HEK293 (cell line): Measurements from ENCODE around the gene KCNH5.

ENCODE experiments used
- CTCF ChIA-PET: fragments of 350-600 bp; formaldehyde crosslinking; extraction: SDS; loops from one replicate; lab custom pipeline; 2021; ENCODE audit warnings: antibody characterized with exemption; lab: Yijun Ruan, JAX
- POLR2A ChIA-PET: fragments of 300-600 bp; formaldehyde crosslinking; extraction: SDS; loops from one replicate; lab custom pipeline; 2020; ENCODE audit warnings: antibody characterized with exemption, inconsistent platforms; lab: Yijun Ruan, JAX
- H3K27ac ChIP-seq: fragments of 200-500 bp; sonication (Bioruptor generic); 2 replicates; pipeline ENCODE4 v1.5.1; 2014; ENCODE audit warnings: low read depth, low read length, control low read depth, inconsistent platforms; ENCODE audit errors: extremely low read depth
- H3K36me3 ChIP-seq, 2 experiments: fragments of 200-500 bp in 1 of 2; sonication (Bioruptor generic) in 1 of 2; 1 replicate in 1 of 2; 2 replicates in 1 of 2; pipeline ENCODE4 v1.5.1; 2014 to 2017; ENCODE audit warnings: inconsistent platforms in 2 of 2, low read length in 2 of 2; ENCODE audit not compliant: control insufficient read depth in 2 of 2, insufficient read depth in 1 of 2
- H3K4me1 ChIP-seq: fragments of 200-500 bp; sonication (Bioruptor generic); 2 replicates; pipeline ENCODE4 v1.5.1; 2014; ENCODE audit warnings: mild to moderate bottlenecking, low read length, inconsistent platforms; ENCODE audit not compliant: control insufficient read depth, insufficient read depth
- H3K4me3 ChIP-seq: 2 replicates; pipeline ENCODE4 v1.5.1; 2011; ENCODE audit warnings: low read depth, mild to moderate bottlenecking, control low read depth, low read length, moderate library complexity
- H3K9me3 ChIP-seq: fragments of 200-500 bp; sonication (Bioruptor generic); 2 replicates; pipeline ENCODE4 v1.5.1; 2014; ENCODE audit warnings: low read depth, low read length, inconsistent platforms; ENCODE audit not compliant: control insufficient read depth, insufficient read depth
- GLIS1 ChIP-seq: fragments of 450-650 bp; formaldehyde crosslinking; IDR thresholded peaks from 2 replicates; pipeline ENCODE4 v1.5.1; 2016; ENCODE audit warnings: missing biosample characterization, missing genetic modification characterization
- PRDM6 ChIP-seq: fragments of 450-650 bp; formaldehyde crosslinking; IDR thresholded peaks from 2 replicates; pipeline ENCODE4 v1.5.1; 2017; ENCODE audit warnings: missing biosample characterization, missing genetic modification characterization
- SP3 ChIP-seq: fragments of 450-650 bp; formaldehyde crosslinking; IDR thresholded peaks from 2 replicates; pipeline ENCODE4 v1.5.1; 2016; ENCODE audit warnings: missing biosample characterization, missing genetic modification characterization
- TRIM28 ChIP-seq: IDR thresholded peaks from 2 replicates; pipeline ENCODE4 v1.6.1; 2011; ENCODE audit warnings: low read length, control low read depth, borderline replicate concordance
- TSHZ1 ChIP-seq: fragments of 450-650 bp; formaldehyde crosslinking; IDR thresholded peaks from 2 replicates; pipeline ENCODE4 v1.5.1; 2016; ENCODE audit warnings: missing biosample characterization, missing genetic modification characterization, borderline replicate concordance
- ZFHX2 ChIP-seq: fragments of 450-650 bp; formaldehyde crosslinking; conservative IDR thresholded peaks from 2 replicates; pipeline ENCODE4 v1.5.1; 2016; ENCODE audit warnings: missing biosample characterization, missing genetic modification characterization
- ZFP69B ChIP-seq: fragments of 450-650 bp; formaldehyde crosslinking; IDR thresholded peaks from 2 replicates; pipeline ENCODE4 v1.5.1; 2016; ENCODE audit warnings: missing biosample characterization, missing genetic modification characterization
- ZNF114 ChIP-seq: fragments of 450-650 bp; formaldehyde crosslinking; IDR thresholded peaks from 2 replicates; pipeline ENCODE4 v1.5.0; 2017; ENCODE audit warnings: missing biosample characterization, missing genetic modification characterization
- ZNF16 ChIP-seq: fragments of 450-650 bp; formaldehyde crosslinking; IDR thresholded peaks from 2 replicates; pipeline ENCODE4 v1.5.1; 2016; ENCODE audit warnings: low read depth, missing biosample characterization, missing genetic modification characterization
- ZNF202 ChIP-seq: fragments of 450-650 bp; formaldehyde crosslinking; IDR thresholded peaks from 2 replicates; pipeline ENCODE4 v1.5.1; 2016; ENCODE audit warnings: missing biosample characterization, missing genetic modification characterization, borderline replicate concordance
- ZNF223 ChIP-seq: fragments of 450-650 bp; formaldehyde crosslinking; IDR thresholded peaks from 2 replicates; pipeline ENCODE4 v1.5.1; 2016; ENCODE audit warnings: missing biosample characterization, missing genetic modification characterization
- ZNF311 ChIP-seq: fragments of 450-650 bp; formaldehyde crosslinking; IDR thresholded peaks from 2 replicates; pipeline ENCODE4 v1.5.1; 2017; ENCODE audit warnings: missing biosample characterization, missing genetic modification characterization, borderline replicate concordance
- ZNF366 ChIP-seq: fragments of 450-650 bp; formaldehyde crosslinking; conservative IDR thresholded peaks from 2 replicates; pipeline ENCODE4 v1.5.1; 2016; ENCODE audit warnings: missing biosample characterization, missing genetic modification characterization
- ZNF514 ChIP-seq: fragments of 450-650 bp; formaldehyde crosslinking; IDR thresholded peaks from 2 replicates; pipeline ENCODE4 v1.5.1; 2016; ENCODE audit warnings: missing biosample characterization, missing genetic modification characterization
- ZNF549 ChIP-seq: fragments of 450-650 bp; IDR thresholded peaks from 2 replicates; pipeline ENCODE4 v1.5.1; 2018; ENCODE audit warnings: missing biosample characterization, missing genetic modification characterization, mild to moderate bottlenecking, inconsistent platforms, moderate library complexity
- ZNF558 ChIP-seq: fragments of 450-650 bp; formaldehyde crosslinking; IDR thresholded peaks from 2 replicates; pipeline ENCODE4 v1.5.1; 2016; ENCODE audit warnings: missing biosample characterization, missing genetic modification characterization
- ZNF560 ChIP-seq: fragments of 450-650 bp; formaldehyde crosslinking; IDR thresholded peaks from 2 replicates; pipeline ENCODE4 v1.5.1; 2017; ENCODE audit warnings: missing biosample characterization, missing genetic modification characterization, borderline replicate concordance
- ZNF585B ChIP-seq: fragments of 450-650 bp; formaldehyde crosslinking; IDR thresholded peaks from 2 replicates; pipeline ENCODE4 v1.5.1; 2016; ENCODE audit warnings: missing biosample characterization, missing genetic modification characterization
- ZNF623 ChIP-seq: fragments of 450-650 bp; formaldehyde crosslinking; IDR thresholded peaks from 2 replicates; pipeline ENCODE4 v1.5.1; 2016; ENCODE audit warnings: missing biosample characterization, missing genetic modification characterization
- ZNF701 ChIP-seq: fragments of 450-650 bp; formaldehyde crosslinking; IDR thresholded peaks from 2 replicates; pipeline ENCODE4 v1.5.1; 2016; ENCODE audit warnings: missing biosample characterization, missing genetic modification characterization
- ZSCAN23 ChIP-seq: fragments of 450-650 bp; formaldehyde crosslinking; IDR thresholded peaks from 2 replicates; pipeline ENCODE4 v1.5.1; 2016; ENCODE audit warnings: missing biosample characterization, missing genetic modification characterization
- TF ChIP-seq, protein P1 (sequence below): fragments of 450-650 bp; IDR thresholded peaks from 2 replicates; pipeline ENCODE4 v1.5.1; 2018; ENCODE audit warnings: missing biosample characterization, missing genetic modification characterization
- TF ChIP-seq, protein P2 (sequence below): fragments of 450-650 bp; formaldehyde crosslinking; IDR thresholded peaks from 2 replicates; pipeline ENCODE4 v1.5.1; 2016; ENCODE audit warnings: missing biosample characterization, missing genetic modification characterization
- TF ChIP-seq, protein P3 (sequence below): sonication (generic); formaldehyde crosslinking; IDR thresholded peaks from 2 replicates; pipeline ENCODE4 v1.8.1; 2022; ENCODE audit warnings: mild to moderate bottlenecking, moderate library complexity, missing genetic modification reagents
- TF ChIP-seq, protein P4 (sequence below): fragments of 450-650 bp; formaldehyde crosslinking; IDR thresholded peaks from 2 replicates; pipeline ENCODE4 v1.5.1; 2017; ENCODE audit warnings: missing biosample characterization, missing genetic modification characterization

The KCNH5 gene

DNA sequence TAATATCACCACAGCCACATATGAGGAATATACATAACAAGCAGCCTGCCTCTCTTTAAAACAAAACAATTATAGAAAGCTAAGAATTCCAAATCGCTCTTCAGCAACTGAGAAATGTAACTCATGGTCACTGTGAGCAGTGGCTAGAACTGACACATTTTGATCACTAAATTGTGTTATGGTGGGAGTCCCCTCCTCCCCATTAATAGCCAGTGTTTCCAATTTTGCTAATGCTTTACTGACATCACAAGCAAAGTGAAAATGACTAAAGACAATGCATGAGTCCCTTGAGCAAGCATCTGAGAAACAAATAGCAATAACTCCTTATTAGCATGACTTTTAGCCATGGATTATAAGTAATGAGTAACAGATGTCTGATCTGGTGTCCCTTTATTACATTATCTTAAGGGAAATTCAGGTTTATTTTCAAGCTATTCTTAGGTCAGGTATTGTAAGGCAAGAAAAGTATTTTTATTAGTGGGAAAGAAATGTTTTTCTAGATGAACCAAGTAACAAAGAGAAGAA is 148.3 kb downstream of the KCNH5 start:
- POLR2A ChIA-PET, result no interaction called here
- H3K27ac ChIP-seq, result no peak overlapping the region
- no peak overlapping the region for H3K4me3 ChIP-seq
- H3K36me3 ChIP-seq, result no peaks in the 10 kb centered on the region
- CTCF ChIA-PET, result interaction anchor here (0.7 kb wide), 1 partner anchor 81 kb away, joined by 3 read pairs; no protein-coding TSS in a partner anchor
- H3K4me1 ChIP-seq, result no peaks in the 10 kb centered on the region
- no peaks in the 10 kb centered on the region for H3K9me3 ChIP-seq
- TF ChIP-seq SP3 (no peak), PRDM6 (tag by site-specific recombination) (no peak), TRIM28 (no peak), ZNF623 (no peak), ZNF114 (no peak), ZFHX2 (tag by site-specific recombination) (no peak), ZNF16 (tag by site-specific recombination) (no peak), ZNF223 (tag by site-specific recombination) (no peak), ZNF311 (no peak), ZNF366 (tag by site-specific recombination) (no peak), ZNF558 (tag by site-specific recombination) (no peak), TSHZ1 (tag by site-specific recombination) (no peak)
- TF ChIP-seq, protein P1, sequence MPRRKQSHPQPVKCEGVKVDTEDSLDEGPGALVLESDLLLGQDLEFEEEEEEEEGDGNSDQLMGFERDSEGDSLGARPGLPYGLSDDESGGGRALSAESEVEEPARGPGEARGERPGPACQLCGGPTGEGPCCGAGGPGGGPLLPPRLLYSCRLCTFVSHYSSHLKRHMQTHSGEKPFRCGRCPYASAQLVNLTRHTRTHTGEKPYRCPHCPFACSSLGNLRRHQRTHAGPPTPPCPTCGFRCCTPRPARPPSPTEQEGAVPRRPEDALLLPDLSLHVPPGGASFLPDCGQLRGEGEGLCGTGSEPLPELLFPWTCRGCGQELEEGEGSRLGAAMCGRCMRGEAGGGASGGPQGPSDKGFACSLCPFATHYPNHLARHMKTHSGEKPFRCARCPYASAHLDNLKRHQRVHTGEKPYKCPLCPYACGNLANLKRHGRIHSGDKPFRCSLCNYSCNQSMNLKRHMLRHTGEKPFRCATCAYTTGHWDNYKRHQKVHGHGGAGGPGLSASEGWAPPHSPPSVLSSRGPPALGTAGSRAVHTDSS, result no peak

- H3K9me3 ChIP-seq, result no peaks in the 10 kb centered on the region
- H3K27ac ChIP-seq, result no peak overlapping the region
- H3K36me3 ChIP-seq, result no peaks in the 10 kb centered on the region
- H3K4me3 ChIP-seq, result no peak overlapping the region
- no peaks in the 10 kb centered on the region for H3K4me1 ChIP-seq
- ChIA-PET CTCF (no interaction called here), POLR2A (no interaction called here)
- TF ChIP-seq ZNF514 (tag by site-specific recombination) (no peak), ZNF549 (tag by site-specific recombination) (no peak), ZSCAN23 (no peak), ZNF585B (tag by site-specific recombination) (no peak), ZNF701 (tag by site-specific recombination) (no peak), ZFP69B (tag by site-specific recombination) (no peak), ZNF202 (tag by site-specific recombination) (no peak), GLIS1 (tag by site-specific recombination) (no peak), ZNF560 (tag by site-specific recombination) (no peak)
- TF ChIP-seq, protein P2, sequence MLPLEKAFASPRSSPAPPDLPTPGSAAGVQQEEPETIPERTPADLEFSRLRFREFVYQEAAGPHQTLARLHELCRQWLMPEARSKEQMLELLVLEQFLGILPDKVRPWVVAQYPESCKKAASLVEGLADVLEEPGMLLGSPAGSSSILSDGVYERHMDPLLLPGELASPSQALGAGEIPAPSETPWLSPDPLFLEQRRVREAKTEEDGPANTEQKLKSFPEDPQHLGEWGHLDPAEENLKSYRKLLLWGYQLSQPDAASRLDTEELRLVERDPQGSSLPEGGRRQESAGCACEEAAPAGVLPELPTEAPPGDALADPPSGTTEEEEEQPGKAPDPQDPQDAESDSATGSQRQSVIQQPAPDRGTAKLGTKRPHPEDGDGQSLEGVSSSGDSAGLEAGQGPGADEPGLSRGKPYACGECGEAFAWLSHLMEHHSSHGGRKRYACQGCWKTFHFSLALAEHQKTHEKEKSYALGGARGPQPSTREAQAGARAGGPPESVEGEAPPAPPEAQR (tag by site-specific recombination), result no peak
- TF ChIP-seq, protein P3, sequence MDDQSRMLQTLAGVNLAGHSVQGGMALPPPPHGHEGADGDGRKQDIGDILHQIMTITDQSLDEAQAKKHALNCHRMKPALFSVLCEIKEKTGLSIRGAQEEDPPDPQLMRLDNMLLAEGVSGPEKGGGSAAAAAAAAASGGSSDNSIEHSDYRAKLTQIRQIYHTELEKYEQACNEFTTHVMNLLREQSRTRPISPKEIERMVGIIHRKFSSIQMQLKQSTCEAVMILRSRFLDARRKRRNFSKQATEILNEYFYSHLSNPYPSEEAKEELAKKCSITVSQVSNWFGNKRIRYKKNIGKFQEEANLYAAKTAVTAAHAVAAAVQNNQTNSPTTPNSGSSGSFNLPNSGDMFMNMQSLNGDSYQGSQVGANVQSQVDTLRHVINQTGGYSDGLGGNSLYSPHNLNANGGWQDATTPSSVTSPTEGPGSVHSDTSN (CRISPR knock-in tag), result no peak
- TF ChIP-seq, protein P4, sequence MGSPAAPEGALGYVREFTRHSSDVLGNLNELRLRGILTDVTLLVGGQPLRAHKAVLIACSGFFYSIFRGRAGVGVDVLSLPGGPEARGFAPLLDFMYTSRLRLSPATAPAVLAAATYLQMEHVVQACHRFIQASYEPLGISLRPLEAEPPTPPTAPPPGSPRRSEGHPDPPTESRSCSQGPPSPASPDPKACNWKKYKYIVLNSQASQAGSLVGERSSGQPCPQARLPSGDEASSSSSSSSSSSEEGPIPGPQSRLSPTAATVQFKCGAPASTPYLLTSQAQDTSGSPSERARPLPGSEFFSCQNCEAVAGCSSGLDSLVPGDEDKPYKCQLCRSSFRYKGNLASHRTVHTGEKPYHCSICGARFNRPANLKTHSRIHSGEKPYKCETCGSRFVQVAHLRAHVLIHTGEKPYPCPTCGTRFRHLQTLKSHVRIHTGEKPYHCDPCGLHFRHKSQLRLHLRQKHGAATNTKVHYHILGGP, result no peak
Measured at GRCh38 chr14:62894736-62895135, 150.5 kb downstream of the KCNH5 start.
